SK-N-SH (cell line): ENCODE data around the gene LMAN1L. TPM values are rescaled to one million over a fixed set of nuclear protein-coding genes. Genes with fewer than 3 reads are reported as not detected.

ENCODE experiments used
- CTCF ChIA-PET: fragments of 300-600, 350-600 bp; formaldehyde crosslinking; extraction: SDS; loops from one replicate; lab custom pipeline; 2021; lab: Yijun Ruan, JAX
- POLR2A ChIA-PET: fragments of 350-600 bp; sonication (Branson Sonifier 250); formaldehyde crosslinking; extraction: SDS; loops from one replicate; lab custom pipeline; 2020; ENCODE audit warnings: antibody characterized with exemption, inconsistent platforms; lab: Yijun Ruan, JAX
- DNase-seq: peaks from one replicate; pipeline ENCODE4 v3.0.0; 2012
- H2AFZ ChIP-seq: fragments of 200-600 bp; sonication (generic); 2 replicates; pipeline ENCODE4 v1.8.1; 2016; ENCODE audit warnings: antibody characterized with exemption, mild to moderate bottlenecking, low read depth
- H3F3A ChIP-seq: fragments of 200-600 bp; sonication (generic); replicated peaks from 2 replicates; pipeline ENCODE3; 2016; ENCODE audit warnings: antibody characterized with exemption, mild to moderate bottlenecking; ENCODE audit not compliant: insufficient read depth
- H3K27ac ChIP-seq, 2 experiments: fragments of 200-500 bp in 1 of 2; fragments of 200-600 bp in 1 of 2; sonication (Bioruptor generic) in 1 of 2; sonication (generic), shearing (Covaris generic) in 1 of 2; 2 replicates each; pipeline versions ENCODE4 v1.5.1 to v1.6.1; 2014 to 2016; ENCODE audit warnings: low read depth in 2 of 2, inconsistent platforms in 1 of 2, low read length in 1 of 2, mild to moderate bottlenecking in 1 of 2, mixed read lengths in 1 of 2
- H3K27me3 ChIP-seq: fragments of 200-600 bp; sonication (generic), shearing (Covaris generic); 2 replicates; pipeline ENCODE4 v1.6.1; 2016; ENCODE audit warnings: mixed run types; ENCODE audit not compliant: insufficient read depth
- H3K36me3 ChIP-seq, 2 experiments: fragments of 200-500 bp in 1 of 2; fragments of 200-600 bp in 1 of 2; sonication (Bioruptor generic) in 1 of 2; sonication (generic) in 1 of 2; replicated peaks in 1 of 2; 2 replicates each; pipeline versions ENCODE3 to v1.5.1; 2014 to 2016; ENCODE audit warnings: low read length in 1 of 2, mild to moderate bottlenecking in 1 of 2; ENCODE audit not compliant: insufficient read depth in 2 of 2, control insufficient read depth in 1 of 2
- H3K4me1 ChIP-seq, 2 experiments: fragments of 200-500 bp in 1 of 2; fragments of 200-600 bp in 1 of 2; sonication (Bioruptor generic) in 1 of 2; sonication (generic), shearing (Covaris generic) in 1 of 2; 2 replicates each; pipeline versions ENCODE4 v1.5.1 to v1.6.1; 2014 to 2016; ENCODE audit warnings: low read depth in 1 of 2, low read length in 1 of 2, mixed run types in 1 of 2; ENCODE audit not compliant: insufficient read depth in 2 of 2, control insufficient read depth in 1 of 2
- H3K4me2 ChIP-seq: fragments of 200-600 bp; sonication (generic), shearing (Covaris generic); 2 replicates; pipeline ENCODE4 v1.6.1; 2017; ENCODE audit warnings: mixed run types
- H3K4me3 ChIP-seq, 2 experiments: fragments of 200-500 bp in 1 of 2; fragments of 200-600 bp in 1 of 2; sonication (Bioruptor generic) in 1 of 2; sonication (generic), shearing (Covaris generic) in 1 of 2; 2 replicates each; pipeline versions ENCODE4 v1.5.1 to v1.8.1; 2014 to 2016; ENCODE audit warnings: low read depth in 2 of 2, inconsistent platforms in 1 of 2, low read length in 1 of 2, mild to moderate bottlenecking in 1 of 2, mixed read lengths in 1 of 2, moderate library complexity in 1 of 2
- H3K79me2 ChIP-seq: fragments of 200-600 bp; sonication (generic); 2 replicates; pipeline ENCODE4 v1.8.1; 2017; ENCODE audit warnings: mild to moderate bottlenecking; ENCODE audit not compliant: insufficient read depth
- H3K9ac ChIP-seq: fragments of 200-600 bp; sonication (generic); 2 replicates; pipeline ENCODE4 v1.6.1; 2017; ENCODE audit warnings: mixed run types
- H3K9me2 ChIP-seq: fragments of 200-600 bp; sonication (generic); 2 replicates; pipeline ENCODE4 v1.6.1; 2017; ENCODE audit warnings: mixed run types
- H3K9me3 ChIP-seq: fragments of 200-600 bp; sonication (generic); 2 replicates; pipeline ENCODE4 v1.6.1; 2017; ENCODE audit warnings: mixed run types, mild to moderate bottlenecking, moderate library complexity
- H4K20me1 ChIP-seq: fragments of 200-600 bp; sonication (generic); 2 replicates; pipeline ENCODE4 v1.6.1; 2017; ENCODE audit warnings: mild to moderate bottlenecking, mixed run types; ENCODE audit not compliant: insufficient read depth
- CHD2 ChIP-seq: fragments of 150-350 bp; IDR thresholded peaks from 2 replicates; pipeline ENCODE4 v1.6.1; 2018; ENCODE audit warnings: low read length; ENCODE audit not compliant: partially characterized antibody
- ELF1 ChIP-seq: IDR thresholded peaks from 2 replicates; pipeline ENCODE4 v1.4.0; 2012
- FOXJ3 ChIP-seq: sonication (generic); formaldehyde crosslinking; IDR thresholded peaks from 2 replicates; pipeline ENCODE4 v1.5.1; 2020; ENCODE audit warnings: mild to moderate bottlenecking, missing genetic modification reagents
- GABPA ChIP-seq: IDR thresholded peaks from 2 replicates; pipeline ENCODE4 v1.4.0; 2012; ENCODE audit warnings: low read depth, mild to moderate bottlenecking
- GATA2 ChIP-seq: sonication (generic); formaldehyde crosslinking; IDR thresholded peaks from 2 replicates; pipeline ENCODE4 v1.5.0; 2020; ENCODE audit warnings: mild to moderate bottlenecking, missing genetic modification reagents
- JUND ChIP-seq: IDR thresholded peaks from 2 replicates; pipeline ENCODE4 v1.4.0; 2012
- POLR2AphosphoS5 ChIP-seq: IDR thresholded peaks from 2 replicates; pipeline ENCODE4 v1.6.1; 2012; ENCODE audit warnings: low read depth, low read length
- RFX5 ChIP-seq: IDR thresholded peaks from 2 replicates; pipeline ENCODE4 v1.6.1; 2012; ENCODE audit warnings: mild to moderate bottlenecking, improper control_type of control experiment, low read length
- TAF1 ChIP-seq: IDR thresholded peaks from 2 replicates; pipeline ENCODE4 v1.6.1; 2012; ENCODE audit warnings: low read depth, mild to moderate bottlenecking, low read length, moderate library complexity, borderline replicate concordance
- TEAD4 ChIP-seq: IDR thresholded peaks from 2 replicates; pipeline ENCODE4 v1.4.0; 2012; ENCODE audit warnings: mild to moderate bottlenecking, borderline replicate concordance; ENCODE audit not compliant: insufficient read depth
- YY1 ChIP-seq: IDR thresholded peaks from 2 replicates; pipeline ENCODE4 v1.4.0; 2012; ENCODE audit warnings: low read depth, mild to moderate bottlenecking
- WGBS: methylation state at CpG from one replicate; pipeline ENCODE4 v1.1.6; 2017; ENCODE audit warnings: low lambda C conversion rate; 5-methylcytosine and 5-hydroxymethylcytosine counted together
- polyA plus RNA-seq, 3 experiments: library from polyadenylated mRNA; depleted of rRNA; stranded (reverse); fragments of >200 nt; gene quantifications; 2 replicates each; pipeline ENCODE4 v1.2.3, GENCODE V29; 2012
- TF ChIP-seq, protein P1 (sequence below): fragments of 150-350 bp; IDR thresholded peaks from 2 replicates; pipeline ENCODE4 v1.6.1; 2017; ENCODE audit warnings: antibody characterized with exemption, low read length, low read depth, borderline replicate concordance
- TF ChIP-seq, protein P2 (sequence below): fragments of 200-600 bp; sonication (generic); IDR thresholded peaks from 2 replicates; pipeline ENCODE4 v1.6.1; 2017; ENCODE audit warnings: antibody characterized with exemption, mild to moderate bottlenecking, moderate library complexity
- TF ChIP-seq, protein P3 (sequence below): IDR thresholded peaks from 2 replicates; pipeline ENCODE4 v1.4.0; 2012; ENCODE audit warnings: low read depth
- TF ChIP-seq, protein P4 (sequence below): IDR thresholded peaks from 2 replicates; pipeline ENCODE4 v1.4.0; 2012; ENCODE audit warnings: low read depth, borderline replicate concordance

LMAN1L gene
- polyA plus RNA-seq, 1 of the 3 experiments (the other 2 are of a cell fraction): 0.02 TPM

DNA sequence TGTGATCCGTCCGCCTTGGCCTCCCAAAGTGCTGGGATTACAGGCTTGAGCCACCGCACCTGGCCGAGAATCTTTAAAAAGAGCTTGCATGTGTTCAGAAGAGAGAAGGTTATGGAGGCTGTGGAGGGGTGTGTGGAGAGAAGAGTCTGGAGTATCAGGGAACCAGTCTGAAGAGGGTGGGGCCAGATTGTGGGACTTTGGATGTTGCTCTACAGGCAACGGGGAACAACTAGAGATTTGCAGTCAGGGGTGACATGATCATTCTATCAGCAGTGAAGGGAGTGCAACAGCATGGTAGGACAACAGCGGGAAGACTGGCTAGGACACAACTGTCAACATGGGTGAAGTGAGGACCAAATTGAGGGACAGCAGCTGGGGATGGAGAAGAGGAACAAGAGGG lies 51.7 kb downstream of the LMAN1L start:
- H3K79me2 ChIP-seq: peaks cover 93% of the 10 kb centered on the region
- no peaks in the 10 kb centered on the region for H3K9me3 ChIP-seq
- H3K4me2 ChIP-seq: no peak overlapping the region
- peaks cover 40% of the 10 kb centered on the region for H4K20me1 ChIP-seq
- no peak overlapping the region for H3K27ac ChIP-seq
- H3K4me1 ChIP-seq: peaks cover 0 to 11% of the 10 kb centered on the region in 2 experiments; a peak in 2 of 4 replicates
- ChIA-PET CTCF (no interaction called here), POLR2A (no interaction called here)
- peaks cover 5 to 8% of the 10 kb centered on the region in 2 experiments for H3K36me3 ChIP-seq
- no peak overlapping the region for H2AFZ ChIP-seq
- no peak overlapping the region for H3K4me3 ChIP-seq
- no peak for DNase-seq
- H3F3A ChIP-seq: peaks cover 9% of the 10 kb centered on the region
- no peaks in the 10 kb centered on the region for H3K9me2 ChIP-seq
- 97% methylated on average over 6 of the region's 6 CpGs for WGBS
- TF ChIP-seq CHD2: no peak
- TF ChIP-seq, protein P1, sequence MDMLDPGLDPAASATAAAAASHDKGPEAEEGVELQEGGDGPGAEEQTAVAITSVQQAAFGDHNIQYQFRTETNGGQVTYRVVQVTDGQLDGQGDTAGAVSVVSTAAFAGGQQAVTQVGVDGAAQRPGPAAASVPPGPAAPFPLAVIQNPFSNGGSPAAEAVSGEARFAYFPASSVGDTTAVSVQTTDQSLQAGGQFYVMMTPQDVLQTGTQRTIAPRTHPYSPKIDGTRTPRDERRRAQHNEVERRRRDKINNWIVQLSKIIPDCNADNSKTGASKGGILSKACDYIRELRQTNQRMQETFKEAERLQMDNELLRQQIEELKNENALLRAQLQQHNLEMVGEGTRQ: no peak
- no peak for TF ChIP-seq YY1
- TF ChIP-seq GABPA: no peak
- no peak for TF ChIP-seq ELF1
- no peak for TF ChIP-seq GATA2 (CRISPR knock-in tag)
- TF ChIP-seq RFX5: no peak
- TF ChIP-seq POLR2AphosphoS5: no peak
- TF ChIP-seq, protein P2, sequence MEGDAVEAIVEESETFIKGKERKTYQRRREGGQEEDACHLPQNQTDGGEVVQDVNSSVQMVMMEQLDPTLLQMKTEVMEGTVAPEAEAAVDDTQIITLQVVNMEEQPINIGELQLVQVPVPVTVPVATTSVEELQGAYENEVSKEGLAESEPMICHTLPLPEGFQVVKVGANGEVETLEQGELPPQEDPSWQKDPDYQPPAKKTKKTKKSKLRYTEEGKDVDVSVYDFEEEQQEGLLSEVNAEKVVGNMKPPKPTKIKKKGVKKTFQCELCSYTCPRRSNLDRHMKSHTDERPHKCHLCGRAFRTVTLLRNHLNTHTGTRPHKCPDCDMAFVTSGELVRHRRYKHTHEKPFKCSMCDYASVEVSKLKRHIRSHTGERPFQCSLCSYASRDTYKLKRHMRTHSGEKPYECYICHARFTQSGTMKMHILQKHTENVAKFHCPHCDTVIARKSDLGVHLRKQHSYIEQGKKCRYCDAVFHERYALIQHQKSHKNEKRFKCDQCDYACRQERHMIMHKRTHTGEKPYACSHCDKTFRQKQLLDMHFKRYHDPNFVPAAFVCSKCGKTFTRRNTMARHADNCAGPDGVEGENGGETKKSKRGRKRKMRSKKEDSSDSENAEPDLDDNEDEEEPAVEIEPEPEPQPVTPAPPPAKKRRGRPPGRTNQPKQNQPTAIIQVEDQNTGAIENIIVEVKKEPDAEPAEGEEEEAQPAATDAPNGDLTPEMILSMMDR: no peak
- no peak for TF ChIP-seq TAF1
- no peak for TF ChIP-seq JUND
- no peak for TF ChIP-seq TEAD4
- TF ChIP-seq, protein P3, sequence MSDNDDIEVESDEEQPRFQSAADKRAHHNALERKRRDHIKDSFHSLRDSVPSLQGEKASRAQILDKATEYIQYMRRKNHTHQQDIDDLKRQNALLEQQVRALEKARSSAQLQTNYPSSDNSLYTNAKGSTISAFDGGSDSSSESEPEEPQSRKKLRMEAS: no peak
- TF ChIP-seq FOXJ3 (CRISPR knock-in tag): no peak
- TF ChIP-seq, protein P4, sequence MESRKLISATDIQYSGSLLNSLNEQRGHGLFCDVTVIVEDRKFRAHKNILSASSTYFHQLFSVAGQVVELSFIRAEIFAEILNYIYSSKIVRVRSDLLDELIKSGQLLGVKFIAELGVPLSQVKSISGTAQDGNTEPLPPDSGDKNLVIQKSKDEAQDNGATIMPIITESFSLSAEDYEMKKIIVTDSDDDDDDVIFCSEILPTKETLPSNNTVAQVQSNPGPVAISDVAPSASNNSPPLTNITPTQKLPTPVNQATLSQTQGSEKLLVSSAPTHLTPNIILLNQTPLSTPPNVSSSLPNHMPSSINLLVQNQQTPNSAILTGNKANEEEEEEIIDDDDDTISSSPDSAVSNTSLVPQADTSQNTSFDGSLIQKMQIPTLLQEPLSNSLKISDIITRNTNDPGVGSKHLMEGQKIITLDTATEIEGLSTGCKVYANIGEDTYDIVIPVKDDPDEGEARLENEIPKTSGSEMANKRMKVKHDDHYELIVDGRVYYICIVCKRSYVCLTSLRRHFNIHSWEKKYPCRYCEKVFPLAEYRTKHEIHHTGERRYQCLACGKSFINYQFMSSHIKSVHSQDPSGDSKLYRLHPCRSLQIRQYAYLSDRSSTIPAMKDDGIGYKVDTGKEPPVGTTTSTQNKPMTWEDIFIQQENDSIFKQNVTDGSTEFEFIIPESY: no peak
- H3K9ac ChIP-seq: no peak overlapping the region
- no peaks in the 10 kb centered on the region for H3K27me3 ChIP-seq
